NCI-H146 treated with DMSO at 0.1 percent for 48 hours (cell line): ENCODE results near the gene NAXE.
"Not testable (repeated sequence)": the region's sequence is repeated elsewhere in the genome, so short reads cannot be mapped to it uniquely, and the experiment has no call there.

ENCODE experiments used
- DNase-seq: peaks from one replicate; lab custom pipeline; 2025; ENCODE audit not compliant: unreplicated experiment; lab: John Stamatoyannopoulos, UW

NAXE gene

GRCh38 chr1:156618853-156619581 lies 27.4 kb downstream of the NAXE start, which contains the start of gene HAPLN2:
TSS of gene HAPLN2 (plus strand) at chr1:156619415. CDS start at chr1:156623491, 4,076 bp downstream.
- peak; percentile 22 for DNase-seq

GRCh38 chr1:156619582-156619955 lies 28.0 kb downstream of the NAXE start:
- no peak for DNase-seq

GRCh38 chr1:156622581-156623297 lies 31.2 kb downstream of the NAXE start:
- DNase-seq = no peak

- no peak for DNase-seq
Observed at GRCh38 chr1:156623946-156624813, 32.6 kb downstream of the NAXE start.

GRCh38 chr1:156624814-156625435 lies 33.3 kb downstream of the NAXE start:
- no peak for DNase-seq

GRCh38 chr1:156625436-156626078 lies 34.0 kb downstream of the NAXE start:
- DNase-seq = no peak

GRCh38 chr1:156626079-156626438 lies 34.5 kb downstream of the NAXE start:
- DNase-seq = no peak

GRCh38 chr1:156627313-156627880 lies 35.8 kb downstream of the NAXE start:
- DNase-seq = peak; percentile 80

GRCh38 chr1:156629823-156630449 lies 38.4 kb downstream of the NAXE start:
- DNase-seq = no peak

GRCh38 chr1:156631152-156631551 lies 39.6 kb downstream of the NAXE start:
- not testable (repeated sequence) for DNase-seq

GRCh38 chr1:156632355-156632754 lies 40.8 kb downstream of the NAXE start:
- no peak for DNase-seq

GRCh38 chr1:156638189-156638985 lies 46.8 kb downstream of the NAXE start:
- DNase-seq = no peak

GRCh38 chr1:156639601-156640101 lies 48.1 kb downstream of the NAXE start:
- DNase-seq = no peak

- no peak for DNase-seq
Observed at GRCh38 chr1:156640842-156641706, 49.5 kb downstream of the NAXE start.

GRCh38 chr1:156641761-156642264 lies 50.2 kb downstream of the NAXE start, which contains the start of gene BCAN:
TSS of gene BCAN (plus strand) at chr1:156642117. CDS start at chr1:156646055, 3,938 bp downstream.
- DNase-seq = peak; percentile 45

- DNase-seq = no peak
Observed at GRCh38 chr1:156642265-156643048, 50.9 kb downstream of the NAXE start.
